Ovary (tissue), 1 donor: ENCODE measurements around the gene RYR3.

ENCODE experiments used
- EP300 ChIP-seq: sonication (generic); formaldehyde crosslinking; IDR thresholded peaks from one replicate; pipeline ENCODE4 v1.6.1; 2017; ENCODE audit warnings: antibody characterized with exemption
- POLR2A ChIP-seq: fragments of 450-650 bp; IDR thresholded peaks from one replicate; pipeline ENCODE4 v1.6.1; 2017; ENCODE audit warnings: antibody characterized with exemption, mild to moderate bottlenecking, moderate library complexity

DNA sequence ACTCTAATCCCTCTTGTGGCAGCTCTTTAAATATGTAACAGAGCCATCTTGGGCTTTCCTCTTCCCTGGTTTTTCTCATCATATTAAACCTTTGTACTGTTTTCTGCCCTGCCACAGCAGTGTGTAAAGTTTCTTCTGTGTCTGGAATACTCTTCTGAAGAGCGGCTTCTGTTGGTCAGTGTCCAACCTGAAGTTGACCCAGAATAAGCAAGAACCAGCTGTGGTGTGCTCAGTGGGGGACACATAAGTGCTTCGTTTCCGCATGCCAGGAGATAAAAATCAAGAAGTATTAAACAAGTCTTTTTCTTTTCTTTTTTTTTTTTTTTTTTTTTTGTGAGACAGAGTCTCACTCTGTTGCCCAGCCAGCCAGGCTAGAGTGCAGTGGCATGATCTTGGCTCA is 484.3 kb downstream of the RYR3 start:
- no peak for TF ChIP-seq POLR2A
- TF ChIP-seq EP300: no peak
